LNCAP (cell line): ENCODE measurements around the gene ZNF710.

Source experiments
- TF ChIP-seq, protein P1 (sequence below): fragments of 450-650 bp; IDR thresholded peaks from 2 replicates; pipeline ENCODE4 v1.5.1; 2017; ENCODE audit warnings: mild to moderate bottlenecking

Gene ZNF710

DNA sequence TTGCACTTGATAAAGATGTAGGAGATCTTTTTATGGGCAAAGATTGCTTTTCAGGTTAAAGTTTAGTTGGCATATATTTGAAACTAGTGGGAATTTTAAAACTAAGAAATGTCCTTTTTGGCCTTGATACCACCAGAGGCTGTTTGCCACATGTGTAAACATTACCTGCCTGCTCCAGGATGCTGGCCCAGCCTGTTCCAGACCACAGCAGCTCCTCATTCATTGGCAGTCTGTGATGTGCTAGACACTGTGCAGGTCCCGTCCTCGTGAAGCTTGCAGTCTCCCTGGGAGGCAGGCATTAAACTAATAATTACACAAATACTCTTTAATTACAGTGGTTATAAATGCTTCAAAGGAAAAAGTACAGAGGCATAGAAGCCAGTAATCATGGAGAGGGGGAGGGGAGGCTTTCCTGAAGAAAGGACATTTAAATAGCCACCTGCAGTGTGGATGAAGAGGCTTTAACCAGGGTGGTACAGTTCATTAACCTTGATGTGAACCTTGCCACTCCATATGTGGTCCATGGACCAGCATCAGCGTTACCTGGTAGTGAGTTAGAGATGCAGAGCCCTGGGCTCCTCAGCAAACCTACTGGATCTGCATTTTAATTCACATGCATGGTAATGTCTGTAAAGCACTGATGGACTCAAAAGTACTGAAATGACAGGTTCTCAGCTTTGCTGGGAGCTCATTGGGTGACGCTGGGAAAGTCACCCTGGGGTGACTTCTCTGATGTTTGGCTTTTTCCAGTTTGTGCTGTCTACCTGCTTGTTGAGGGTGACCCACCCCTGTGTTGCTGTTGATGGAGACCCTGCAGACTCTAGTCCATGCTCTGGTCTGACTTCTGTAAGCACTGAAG lies 5.3 kb downstream of the ZNF710 start:
- TF ChIP-seq, protein P1, sequence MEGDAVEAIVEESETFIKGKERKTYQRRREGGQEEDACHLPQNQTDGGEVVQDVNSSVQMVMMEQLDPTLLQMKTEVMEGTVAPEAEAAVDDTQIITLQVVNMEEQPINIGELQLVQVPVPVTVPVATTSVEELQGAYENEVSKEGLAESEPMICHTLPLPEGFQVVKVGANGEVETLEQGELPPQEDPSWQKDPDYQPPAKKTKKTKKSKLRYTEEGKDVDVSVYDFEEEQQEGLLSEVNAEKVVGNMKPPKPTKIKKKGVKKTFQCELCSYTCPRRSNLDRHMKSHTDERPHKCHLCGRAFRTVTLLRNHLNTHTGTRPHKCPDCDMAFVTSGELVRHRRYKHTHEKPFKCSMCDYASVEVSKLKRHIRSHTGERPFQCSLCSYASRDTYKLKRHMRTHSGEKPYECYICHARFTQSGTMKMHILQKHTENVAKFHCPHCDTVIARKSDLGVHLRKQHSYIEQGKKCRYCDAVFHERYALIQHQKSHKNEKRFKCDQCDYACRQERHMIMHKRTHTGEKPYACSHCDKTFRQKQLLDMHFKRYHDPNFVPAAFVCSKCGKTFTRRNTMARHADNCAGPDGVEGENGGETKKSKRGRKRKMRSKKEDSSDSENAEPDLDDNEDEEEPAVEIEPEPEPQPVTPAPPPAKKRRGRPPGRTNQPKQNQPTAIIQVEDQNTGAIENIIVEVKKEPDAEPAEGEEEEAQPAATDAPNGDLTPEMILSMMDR, result no peak

DNA sequence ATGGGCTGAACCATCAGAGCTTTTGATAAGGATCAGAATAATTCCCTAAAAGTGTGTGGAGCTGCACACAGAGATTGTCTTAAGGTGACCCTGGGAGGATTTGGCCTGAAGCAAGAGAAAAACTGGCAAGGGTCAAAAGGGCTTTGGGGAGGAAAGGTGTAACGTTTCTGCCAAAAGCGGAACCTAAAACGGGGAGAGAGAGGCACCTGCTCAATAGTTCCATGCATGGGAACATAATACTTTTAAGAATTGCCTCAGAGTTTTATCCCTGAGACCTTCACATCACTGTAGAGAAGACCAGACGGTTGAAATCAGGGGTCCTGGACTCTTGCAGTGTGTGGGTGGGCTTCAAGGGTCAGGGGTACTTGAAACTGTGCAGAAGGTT lies 5.9 kb downstream of the ZNF710 start:
- TF ChIP-seq, protein P1, result no peak

DNA sequence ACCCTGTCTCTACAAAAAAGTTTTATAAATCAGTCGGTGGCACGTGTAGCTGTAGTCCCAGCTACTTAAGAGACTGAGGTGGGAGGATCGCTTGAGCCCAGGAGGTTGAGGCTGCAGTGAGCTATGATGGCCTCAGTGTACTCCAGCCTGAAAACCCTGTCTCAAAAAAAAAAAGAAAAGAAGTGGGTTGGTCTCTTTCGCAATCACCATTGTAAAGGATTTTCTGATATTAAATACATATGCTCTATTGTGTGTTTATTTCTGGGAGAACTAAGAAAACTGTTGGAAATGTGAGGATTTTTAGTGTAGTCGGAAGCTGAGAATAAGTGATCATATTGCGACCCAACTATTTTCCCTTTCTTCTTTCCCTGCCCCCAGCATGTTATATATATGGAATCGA lies 7.5 kb downstream of the ZNF710 start:
- TF ChIP-seq, protein P1, result no peak

DNA sequence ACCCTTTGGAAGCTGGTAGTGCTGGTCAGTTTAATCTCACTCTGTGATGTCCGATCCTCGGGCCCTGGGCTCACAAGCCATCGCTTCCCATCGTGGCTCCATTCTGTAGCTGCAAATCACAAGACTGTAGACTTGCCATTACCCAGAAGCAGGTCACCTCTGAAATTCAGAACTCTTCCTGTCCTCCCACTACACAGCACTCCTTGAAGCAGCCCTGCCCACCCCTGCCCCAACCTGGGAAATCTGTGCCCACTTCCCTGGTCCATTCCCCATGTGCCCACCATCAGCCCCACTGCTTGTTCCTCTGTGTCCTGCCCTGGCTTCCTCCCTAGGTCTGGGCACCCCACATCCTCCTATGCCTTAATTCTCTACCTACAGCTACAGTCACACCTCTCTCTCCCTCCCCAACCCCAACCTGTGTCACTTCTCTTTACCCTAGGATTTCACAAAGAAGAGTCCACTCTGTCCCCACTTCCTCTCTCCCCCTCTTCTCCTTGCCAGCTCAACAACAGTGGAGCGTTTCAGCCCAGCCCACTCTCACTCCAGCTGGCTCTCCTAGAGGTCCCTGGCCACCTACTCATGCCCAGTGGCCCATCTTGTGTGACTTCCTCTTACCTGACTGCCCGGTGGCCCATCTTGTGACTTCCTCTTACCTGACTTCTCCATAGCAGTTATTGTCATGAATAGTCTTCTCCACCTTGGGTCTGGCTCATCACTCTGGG lies 8.3 kb downstream of the ZNF710 start:
- TF ChIP-seq, protein P1, result no peak

DNA sequence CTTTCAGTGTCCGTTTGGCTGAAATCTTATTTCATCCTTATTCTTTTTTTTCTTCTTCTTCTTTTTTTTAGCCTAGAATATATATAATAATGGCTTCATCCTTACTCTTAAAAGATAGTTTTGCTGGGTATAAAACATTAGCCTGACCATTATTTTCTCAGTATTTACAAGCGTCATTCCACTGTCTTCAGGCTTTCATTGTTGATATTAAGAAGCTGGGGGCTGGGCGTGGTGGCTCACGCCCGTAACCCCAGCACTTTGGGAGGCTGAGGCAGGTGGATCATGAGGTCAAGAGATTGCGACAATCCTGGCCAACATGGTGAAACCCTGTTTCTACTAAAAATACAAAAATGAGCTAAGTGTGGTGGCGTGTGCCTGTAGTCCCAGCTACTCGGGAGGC lies 10.6 kb downstream of the ZNF710 start:
- TF ChIP-seq, protein P1, result no peak

DNA sequence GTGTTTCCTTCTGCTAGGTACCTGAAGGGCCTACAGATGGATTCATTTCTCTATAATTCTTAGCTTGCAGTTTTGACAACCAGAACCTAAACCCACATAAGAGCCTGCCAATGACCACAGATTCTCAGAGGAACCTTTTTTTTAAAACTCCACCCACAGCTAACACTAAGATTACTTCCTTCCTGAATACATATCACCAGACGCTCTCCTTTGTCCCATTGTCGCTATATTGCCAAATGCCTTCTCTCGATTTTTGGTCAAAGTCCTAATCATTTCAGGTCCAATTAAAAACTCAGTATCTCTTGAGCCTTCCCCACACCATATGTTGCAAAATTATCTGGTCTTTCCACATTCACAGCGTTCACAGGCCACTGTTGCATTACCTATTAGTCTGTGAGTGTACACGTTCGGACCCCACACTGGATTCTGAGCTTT lies 12.4 kb downstream of the ZNF710 start:
- TF ChIP-seq, protein P1, result no peak

DNA sequence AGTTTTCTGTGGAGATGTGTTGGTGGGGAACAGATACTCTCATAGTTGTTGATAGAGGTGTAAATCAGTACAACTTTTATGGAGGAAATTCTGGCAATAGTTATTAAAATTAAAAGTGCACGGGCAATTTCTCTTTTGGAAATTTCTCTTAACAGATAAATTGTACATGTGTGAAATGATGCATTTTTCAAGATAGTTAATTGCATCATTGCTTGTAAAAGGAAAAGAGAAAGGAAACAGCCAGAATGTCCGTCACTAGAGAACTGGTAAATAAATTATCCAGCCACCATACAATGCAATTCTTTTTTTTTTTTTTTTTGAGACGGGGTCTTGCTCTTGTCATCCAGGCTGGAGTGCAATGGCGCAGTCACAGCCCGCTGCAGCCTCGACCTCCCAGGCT lies 14.2 kb downstream of the ZNF710 start:
- TF ChIP-seq, protein P1, result no peak
